Measurements from ENCODE around the gene TIMM17B. TPM values are rescaled to one million over a fixed set of nuclear protein-coding genes. Genes with fewer than 3 reads are reported as not detected.
"Not testable (repeated sequence)": the region's sequence is repeated elsewhere in the genome, so short reads cannot be mapped to it uniquely, and the experiment has no call there.

The TIMM17B gene
- total RNA-seq, 1 experiment from 2014 or later: 89.7 TPM

GRCh38 chrX:48883729-48884128 lies 13.8 kb downstream of the TIMM17B start:
- no CpG with 5 or more reads among the region's 10 CpGs for WGBS (ENCODE audit: extremely low coverage, insufficient read length, low lambda C conversion rate)
- no peaks in the 10 kb centered on the region for H3K9me3 ChIP-seq (ENCODE audit: control insufficient read depth, low read depth, low read length)
- peak; percentile 13; the same call in 1 of the 3 replicates for TF ChIP-seq CTCF (conservative IDR thresholded peaks at IDR 0.05)

GRCh38 chrX:48876944-48877343 lies 20.6 kb downstream of the TIMM17B start:
- H3K4me3 Mint-ChIP-seq; H3K18ac ChIP-seq (ENCODE audit: insufficient read length, low read depth, low read length); H3K27me3 Mint-ChIP-seq (ENCODE audit: low read depth); H2BK5ac ChIP-seq (ENCODE audit: insufficient read length, low read length); H3K27ac ChIP-seq (ENCODE audit: insufficient read length, low read depth, low read length); H2BK15ac ChIP-seq (ENCODE audit: low read depth, low read length); H3K4me1 Mint-ChIP-seq; DNase-seq; H3K4me2 ChIP-seq (ENCODE audit: insufficient read depth, insufficient read length, low read length); H3K9ac ChIP-seq (ENCODE audit: extremely low read depth, insufficient read length, low read length); H3K79me2 ChIP-seq (ENCODE audit: insufficient read depth, low read length); H3K9me3 ChIP-seq (ENCODE audit: control insufficient read depth, low read depth, low read length); H3K27ac Mint-ChIP-seq; H4K5ac ChIP-seq (ENCODE audit: insufficient read length, low read depth, low read length); H3K79me1 ChIP-seq (ENCODE audit: insufficient read depth, low read depth, low read length, poor library complexity, severe bottlenecking); H2BK12ac ChIP-seq (ENCODE audit: insufficient read length, low read depth, low read length); H3K36me3 Mint-ChIP-seq (ENCODE audit: insufficient read depth in 1 of 3, low read depth in 3 of 3); H2BK20ac ChIP-seq (ENCODE audit: low read depth, low read length, poor library complexity, severe bottlenecking); H4K8ac ChIP-seq (replicated peaks; ENCODE audit: insufficient read length, low read depth, low read length); H3K4me1 ChIP-seq (ENCODE audit: insufficient read depth, low read length); H3K23me2 ChIP-seq (ENCODE audit: insufficient read length, low read depth, low read length, poor library complexity, severe bottlenecking); H3K27me3 ChIP-seq (ENCODE audit: insufficient read depth, low read length); H2AK5ac ChIP-seq (ENCODE audit: insufficient read length, low read length); H2AFZ ChIP-seq (ENCODE audit: low read length); H3K23ac ChIP-seq (ENCODE audit: insufficient read length, low read depth, low read length); H3T11ph ChIP-seq (ENCODE audit: low read length); H3K14ac ChIP-seq (ENCODE audit: insufficient read depth, low read length); H3K56ac ChIP-seq (ENCODE audit: insufficient read length, low read depth, low read length); H2BK120ac ChIP-seq (ENCODE audit: low read depth, low read length, poor library complexity, severe bottlenecking); H4K20me1 ChIP-seq (ENCODE audit: control insufficient read depth, insufficient read depth, insufficient read length); H3K4ac ChIP-seq (ENCODE audit: low read depth, low read length); H4K91ac ChIP-seq (ENCODE audit: insufficient read length, low read depth, low read length): not testable (repeated sequence)
- WGBS (ENCODE audit: extremely low coverage, insufficient read length, low lambda C conversion rate): no CpG with 5 or more reads among the region's 4 CpGs
- peaks cover 52 to 56% of the 10 kb centered on the region in 2 experiments for H3K9me3 Mint-ChIP-seq

More at GRCh38 chrX:48883729-48884128, 13.8 kb downstream of the TIMM17B start:
- H3K14ac ChIP-seq (ENCODE audit: insufficient read depth, low read length): no peak overlapping the region
- no peaks in the 10 kb centered on the region for H3K79me2 ChIP-seq (ENCODE audit: insufficient read depth, low read length)
- no peak overlapping the region for H4K5ac ChIP-seq (ENCODE audit: insufficient read length, low read depth, low read length)
- no peaks in the 10 kb centered on the region for H4K20me1 ChIP-seq (ENCODE audit: control insufficient read depth, insufficient read depth, insufficient read length)
- H4K8ac ChIP-seq (replicated peaks; ENCODE audit: insufficient read length, low read depth, low read length): no peak overlapping the region
- no peaks in the 10 kb centered on the region for H3K4me1 Mint-ChIP-seq
- no peak overlapping the region for H2AK5ac ChIP-seq (ENCODE audit: insufficient read length, low read length)
- no peak overlapping the region for H3K4ac ChIP-seq (ENCODE audit: low read depth, low read length)
- no peak overlapping the region for H2BK120ac ChIP-seq (ENCODE audit: low read depth, low read length, poor library complexity, severe bottlenecking)
- no peak overlapping the region for H3K4me2 ChIP-seq (ENCODE audit: insufficient read depth, insufficient read length, low read length)
- no peak overlapping the region for H2AFZ ChIP-seq (ENCODE audit: low read length)
- no peak overlapping the region for H3K23ac ChIP-seq (ENCODE audit: insufficient read length, low read depth, low read length)
- H3K4me3 Mint-ChIP-seq: no peak overlapping the region
- H3K27me3 ChIP-seq (ENCODE audit: insufficient read depth, low read length): no peaks in the 10 kb centered on the region
- DNase-seq: no peak
- H3K56ac ChIP-seq (ENCODE audit: insufficient read length, low read depth, low read length): no peak overlapping the region
- no peaks in the 10 kb centered on the region for H3K79me1 ChIP-seq (ENCODE audit: insufficient read depth, low read depth, low read length, poor library complexity, severe bottlenecking)
- peaks cover 50 to 54% of the 10 kb centered on the region in 2 experiments for H3K9me3 Mint-ChIP-seq
- no peaks in the 10 kb centered on the region for H3K23me2 ChIP-seq (ENCODE audit: insufficient read length, low read depth, low read length, poor library complexity, severe bottlenecking)
- no peak overlapping the region for H2BK12ac ChIP-seq (ENCODE audit: insufficient read length, low read depth, low read length)
- H3K9ac ChIP-seq (ENCODE audit: extremely low read depth, insufficient read length, low read length): no peak overlapping the region
- no peaks in the 10 kb centered on the region for H3K4me1 ChIP-seq (ENCODE audit: insufficient read depth, low read length)
- H3K27ac Mint-ChIP-seq: no peak overlapping the region
- H4K91ac ChIP-seq (ENCODE audit: insufficient read length, low read depth, low read length): no peak overlapping the region
- no peak overlapping the region for H3K18ac ChIP-seq (ENCODE audit: insufficient read length, low read depth, low read length)
- H3K27me3 Mint-ChIP-seq (ENCODE audit: low read depth): peaks cover 10% of the 10 kb centered on the region
- H2BK15ac ChIP-seq (ENCODE audit: low read depth, low read length): no peak overlapping the region
- H3K27ac ChIP-seq (ENCODE audit: insufficient read length, low read depth, low read length): no peak overlapping the region
- no peak overlapping the region for H2BK20ac ChIP-seq (ENCODE audit: low read depth, low read length, poor library complexity, severe bottlenecking)
- H3T11ph ChIP-seq (ENCODE audit: low read length): no peak overlapping the region
- no peak overlapping the region for H2BK5ac ChIP-seq (ENCODE audit: insufficient read length, low read length)
- peaks cover 0 to 3% (median 2%) of the 10 kb centered on the region in 3 experiments; a peak in 2 of 7 replicates for H3K36me3 Mint-ChIP-seq (ENCODE audit: insufficient read depth in 1 of 3, low read depth in 3 of 3)
